ENCODE results near the gene LPCAT2. TPM values are rescaled to one million over a fixed set of nuclear protein-coding genes. Genes with fewer than 3 reads are reported as not detected.

The LPCAT2 gene
- total and polyA plus RNA-seq, 7 donors = 1.0 to 4.3 (median 2.1) TPM

DNA sequence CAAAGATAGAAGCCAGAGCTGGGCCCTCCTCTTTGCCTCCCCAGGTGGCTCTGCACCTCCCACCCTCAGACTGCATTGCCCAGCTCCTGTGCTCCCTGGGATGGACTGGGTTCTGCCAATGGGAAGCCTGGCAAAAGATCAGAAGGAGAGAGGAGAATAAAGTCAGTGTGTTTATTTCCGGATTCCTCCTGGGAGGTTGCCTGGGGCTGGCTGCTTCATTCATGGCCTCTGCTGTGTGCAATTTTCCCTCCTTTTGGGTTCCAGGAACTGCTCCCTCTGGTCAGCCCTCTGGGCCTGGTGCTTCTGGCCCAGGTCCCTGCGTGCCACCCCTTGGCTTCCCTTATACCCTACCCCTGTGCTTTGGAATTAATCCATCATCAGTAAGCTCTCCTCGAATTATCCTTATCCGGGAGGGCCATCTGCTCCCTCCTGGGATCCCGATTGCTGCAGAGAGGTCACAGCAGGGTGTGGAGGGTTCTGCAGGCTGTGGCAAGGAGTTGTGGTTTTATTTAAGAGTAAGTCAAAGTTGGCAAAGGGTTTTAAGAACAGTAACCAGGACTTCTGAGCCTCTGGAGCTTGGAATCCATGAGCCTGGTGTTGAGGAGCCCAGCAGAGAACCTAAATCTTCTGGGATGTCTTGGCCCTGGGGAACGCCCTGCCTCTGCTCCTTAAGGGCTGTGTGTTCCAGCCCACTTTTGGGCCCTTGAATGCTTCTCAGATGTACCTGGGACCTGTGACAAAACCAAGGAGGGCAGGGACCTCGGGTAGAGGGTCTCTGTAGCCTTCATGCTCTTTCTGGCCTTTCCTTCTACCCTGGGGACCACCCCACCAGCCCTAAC, 38.1 kb upstream of the LPCAT2 start:
- TF ChIP-seq, protein P1, sequence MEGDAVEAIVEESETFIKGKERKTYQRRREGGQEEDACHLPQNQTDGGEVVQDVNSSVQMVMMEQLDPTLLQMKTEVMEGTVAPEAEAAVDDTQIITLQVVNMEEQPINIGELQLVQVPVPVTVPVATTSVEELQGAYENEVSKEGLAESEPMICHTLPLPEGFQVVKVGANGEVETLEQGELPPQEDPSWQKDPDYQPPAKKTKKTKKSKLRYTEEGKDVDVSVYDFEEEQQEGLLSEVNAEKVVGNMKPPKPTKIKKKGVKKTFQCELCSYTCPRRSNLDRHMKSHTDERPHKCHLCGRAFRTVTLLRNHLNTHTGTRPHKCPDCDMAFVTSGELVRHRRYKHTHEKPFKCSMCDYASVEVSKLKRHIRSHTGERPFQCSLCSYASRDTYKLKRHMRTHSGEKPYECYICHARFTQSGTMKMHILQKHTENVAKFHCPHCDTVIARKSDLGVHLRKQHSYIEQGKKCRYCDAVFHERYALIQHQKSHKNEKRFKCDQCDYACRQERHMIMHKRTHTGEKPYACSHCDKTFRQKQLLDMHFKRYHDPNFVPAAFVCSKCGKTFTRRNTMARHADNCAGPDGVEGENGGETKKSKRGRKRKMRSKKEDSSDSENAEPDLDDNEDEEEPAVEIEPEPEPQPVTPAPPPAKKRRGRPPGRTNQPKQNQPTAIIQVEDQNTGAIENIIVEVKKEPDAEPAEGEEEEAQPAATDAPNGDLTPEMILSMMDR (IDR thresholded peaks at IDR 0.05) = no peak
- Histone ChIP-seq H3K4me3 (no peak overlapping the region), H3K27ac (no peak overlapping the region), H3K36me3 (ENCODE audit: insufficient read depth in 1 of 2, low read depth in 1 of 2) (no peaks in the 10 kb centered on the region), H3K9me3 (no peaks in the 10 kb centered on the region), H3K4me1 (no peaks in the 10 kb centered on the region), H3K27me3 (ENCODE audit: insufficient read depth in 3 of 3, low read length in 2 of 3) (no peaks in the 10 kb centered on the region)
- ATAC-seq (peak in 3 of 4 donors; percentile 45 to 52 (median 48)), DNase-seq (peak in 1 of 2 donors; percentile 48)
- 40 to 57% (median 42%) methylated on average over 7 of the region's 7 CpGs for WGBS, 3 donors
- intact Hi-C loops (cut with DNase I) = no loop called here

DNA sequence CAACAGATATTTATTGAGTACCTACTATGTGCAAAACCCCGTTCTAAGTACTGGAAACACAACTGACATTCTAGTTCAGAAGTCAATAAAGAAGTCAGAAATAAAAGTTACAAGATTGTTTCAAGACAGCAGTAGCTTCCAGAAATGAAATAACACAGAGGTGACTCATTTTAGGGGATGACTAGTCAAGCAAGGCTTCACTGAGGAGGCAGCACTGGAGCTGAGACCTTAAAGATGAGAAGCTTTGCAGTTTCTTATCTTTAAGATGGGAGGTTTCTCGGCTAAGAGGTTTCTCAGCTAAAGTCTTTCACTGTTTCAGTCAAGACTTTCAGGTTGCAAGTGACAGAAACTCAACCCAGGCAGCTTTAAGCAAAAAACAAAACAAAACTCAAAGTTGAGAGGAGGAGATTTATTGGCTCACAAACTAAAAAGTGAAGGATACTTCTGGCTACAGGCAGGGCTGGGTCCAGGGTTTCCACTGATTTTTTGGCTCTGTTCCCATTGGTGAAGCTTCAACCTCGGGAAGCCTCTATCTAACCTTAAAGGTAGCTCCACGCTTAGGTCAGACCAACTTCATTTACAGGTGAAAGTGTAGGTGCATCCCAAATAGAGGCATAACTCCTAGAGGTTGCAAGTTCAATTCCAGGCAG, 37.3 kb upstream of the LPCAT2 start:
- no peak for DNase-seq
- peak in 1 of 4 donors; percentile 58 for ATAC-seq
- Histone ChIP-seq H3K9me3 (no peaks in the 10 kb centered on the region), H3K36me3 (ENCODE audit: insufficient read depth in 1 of 2, low read depth in 1 of 2) (no peaks in the 10 kb centered on the region), H3K27ac (no peak overlapping the region), H3K4me3 (no peak overlapping the region), H3K4me1 (no peaks in the 10 kb centered on the region), H3K27me3 (ENCODE audit: insufficient read depth in 3 of 3, low read length in 2 of 3) (no peaks in the 10 kb centered on the region)
- intact Hi-C loops (cut with DNase I) = no loop called here
- WGBS, 3 donors = 69 to 78% (median 71%) methylated on average over 4 of the region's 4 CpGs
- TF ChIP-seq, protein P1 (IDR thresholded peaks at IDR 0.05) = no peak

DNA sequence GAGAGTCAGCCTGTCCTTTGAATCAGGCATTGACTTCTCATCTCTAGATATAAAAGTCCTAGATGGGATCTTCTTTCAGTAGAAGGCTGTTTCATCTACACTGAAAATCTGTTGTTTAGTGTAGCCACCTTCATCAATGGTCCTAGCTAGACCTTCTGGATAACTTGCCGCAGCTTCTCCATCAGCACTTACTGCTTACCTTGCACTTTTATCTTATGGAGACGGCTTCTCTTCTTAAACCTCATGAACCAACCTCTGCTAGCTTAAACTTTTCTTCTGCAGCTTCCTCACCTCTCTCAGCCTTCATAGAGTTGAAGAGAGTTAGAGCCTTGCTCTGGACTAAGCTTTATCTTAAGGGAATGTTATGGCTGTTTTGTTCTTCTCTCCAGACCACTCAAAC, 35.3 kb upstream of the LPCAT2 start:
- no peaks in the 10 kb centered on the region for H3K4me1 ChIP-seq
- TF ChIP-seq, protein P1 (IDR thresholded peaks at IDR 0.05) = no peak
- intact Hi-C loops (cut with DNase I) = no loop called here
- no peak for ATAC-seq
- H3K9me3 ChIP-seq = no peaks in the 10 kb centered on the region
- 94 to 98% (median 97%) methylated on average over 2 of the region's 2 CpGs for WGBS, 3 donors
- H3K27ac ChIP-seq = no peak overlapping the region
- peaks cover 0 to under 1% (median 0%) of the 10 kb centered on the region in 3 donors for H3K27me3 ChIP-seq (ENCODE audit: insufficient read depth in 3 of 3, low read length in 2 of 3)
- no peaks in the 10 kb centered on the region for H3K36me3 ChIP-seq (ENCODE audit: insufficient read depth in 1 of 2, low read depth in 1 of 2)
- no peak for DNase-seq
- no peak overlapping the region for H3K4me3 ChIP-seq

DNA sequence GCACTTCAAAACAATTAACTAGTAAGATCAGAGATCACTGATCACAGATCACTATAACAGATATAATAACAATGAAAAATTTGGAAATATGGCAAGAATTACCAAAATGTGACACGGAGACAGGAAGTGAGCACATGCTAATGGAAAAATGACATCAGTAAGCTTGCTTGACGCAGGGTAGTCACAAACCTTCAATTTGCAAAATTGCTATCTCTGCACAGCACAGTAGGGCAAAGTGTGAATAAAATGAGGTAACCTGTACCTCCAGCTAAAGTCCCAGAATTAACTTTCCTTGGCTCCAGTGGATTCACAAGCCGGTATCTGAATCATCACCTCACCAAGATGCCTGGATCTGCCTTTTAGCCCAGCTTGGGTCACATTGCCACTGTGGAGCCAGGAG, 34.1 kb upstream of the LPCAT2 start:
- no peak overlapping the region for H3K27ac ChIP-seq
- 80 to 87% (median 86%) methylated on average over 3 of the region's 3 CpGs for WGBS, 3 donors
- intact Hi-C loops (cut with DNase I) = loop anchor here in 1 of 2 donors (5.0 kb wide), 1 partner anchor 222 kb away; no protein-coding TSS in a partner anchor
- no peaks in the 10 kb centered on the region for H3K9me3 ChIP-seq
- no peak overlapping the region for H3K4me3 ChIP-seq
- TF ChIP-seq, protein P1 (IDR thresholded peaks at IDR 0.05) = no peak
- H3K36me3 ChIP-seq (ENCODE audit: insufficient read depth in 1 of 2, low read depth in 1 of 2) = no peaks in the 10 kb centered on the region
- H3K27me3 ChIP-seq (ENCODE audit: insufficient read depth in 3 of 3, low read length in 2 of 3) = peaks cover 0 to 13% (median 4%) of the 10 kb centered on the region in 3 donors
- no peaks in the 10 kb centered on the region for H3K4me1 ChIP-seq
- ATAC-seq = no peak
- no peak for DNase-seq
